ENCODE measurements around the gene DDX31. TPM values are rescaled to one million over a fixed set of nuclear protein-coding genes. Genes with fewer than 3 reads are reported as not detected.

Gene DDX31
- total RNA-seq, 1 experiment from 2014 or later: 25.8 TPM

DNA sequence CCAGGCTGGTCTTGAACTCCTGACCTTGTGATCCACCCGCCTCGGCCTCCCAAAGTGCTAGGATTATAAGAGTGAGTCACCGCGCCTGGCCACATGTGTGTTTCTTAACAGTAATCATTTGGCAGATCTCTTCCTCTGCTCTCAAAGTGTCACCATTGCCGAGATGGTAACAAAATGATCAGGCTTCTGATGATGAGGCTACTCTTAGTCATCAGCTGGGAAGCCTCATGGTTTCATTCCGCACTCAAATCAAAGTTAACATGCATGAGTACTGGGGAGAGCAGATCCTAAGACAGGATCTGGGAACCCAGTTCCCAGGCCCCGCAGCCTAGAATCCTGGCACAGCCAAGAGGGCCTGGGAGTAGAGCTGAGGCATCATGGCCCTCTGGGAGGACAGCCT, 60.0 kb downstream of the DDX31 start (continued):
- no peak for TF ChIP-seq ELF1 (IDR thresholded peaks at IDR 0.05; ENCODE audit: borderline replicate concordance, low read depth)

DNA sequence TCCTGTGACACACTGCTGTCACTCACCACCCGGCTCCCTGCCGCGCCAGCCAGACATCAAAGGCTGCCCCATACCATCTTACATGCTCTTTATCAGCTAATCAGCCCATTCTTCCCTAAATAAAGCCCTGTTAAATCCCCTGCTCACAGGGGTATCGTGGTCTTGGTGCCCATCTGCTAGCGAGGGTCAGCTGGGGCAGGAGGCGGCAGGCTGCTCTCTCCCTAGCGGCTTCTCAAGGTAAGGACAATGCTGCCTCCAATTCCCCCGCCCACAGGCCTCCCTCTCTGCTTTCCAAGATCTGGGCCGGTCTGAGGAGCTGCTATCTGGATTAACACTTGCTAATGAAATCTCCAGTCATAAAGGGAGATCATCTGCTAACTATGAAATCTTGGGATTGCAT, 60.6 kb downstream of the DDX31 start:
- no peak for TF ChIP-seq ELF1 (IDR thresholded peaks at IDR 0.05; ENCODE audit: borderline replicate concordance, low read depth)
- TF ChIP-seq, protein P1, sequence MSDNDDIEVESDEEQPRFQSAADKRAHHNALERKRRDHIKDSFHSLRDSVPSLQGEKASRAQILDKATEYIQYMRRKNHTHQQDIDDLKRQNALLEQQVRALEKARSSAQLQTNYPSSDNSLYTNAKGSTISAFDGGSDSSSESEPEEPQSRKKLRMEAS (IDR thresholded peaks at IDR 0.05): no peak
- DNase-seq (ENCODE audit: low read depth, low spot score) (no peak), ATAC-seq (no peak)
- BruUV-seq (replicated peaks): no TSS peak
- no peaks in the 10 kb centered on the region for H3K9me3 ChIP-seq (ENCODE audit: control insufficient read depth in 1 of 2, insufficient read depth in 1 of 2, low read depth in 1 of 2, low read length in 2 of 2)
- intact Hi-C loops (cut with micrococcal nuclease): no loop called here
- no peak overlapping the region for H3K9ac ChIP-seq (ENCODE audit: low read length)
- no peaks in the 10 kb centered on the region for H3K4me1 ChIP-seq (ENCODE audit: control insufficient read depth in 1 of 2, insufficient read depth in 2 of 2, low read length in 2 of 2)
- peaks cover 27 to 29% of the 10 kb centered on the region in 2 experiments for H3K36me3 ChIP-seq (ENCODE audit: control insufficient read depth in 1 of 2, insufficient read depth in 2 of 2, low read length in 2 of 2)
- H3K79me2 ChIP-seq (ENCODE audit: insufficient read depth, low read length): no peaks in the 10 kb centered on the region
- H3K27me3 ChIP-seq (ENCODE audit: insufficient read depth, low read length): no peaks in the 10 kb centered on the region
- no peak overlapping the region for H3K27ac ChIP-seq (ENCODE audit: low read depth, low read length)
- no peaks in the 10 kb centered on the region for H3K9me2 ChIP-seq (ENCODE audit: insufficient read depth)
- no peak overlapping the region for H3K4me2 ChIP-seq (ENCODE audit: low read length)
- RAD21 ChIA-PET (ENCODE audit: low non-redundant PET in 1 of 2, low total read pairs in 2 of 2, uncharacterized antibody in 2 of 2, unreplicated experiment in 2 of 2): no interaction called here
- CTCF ChIA-PET: no interaction called here
- no peaks in the 10 kb centered on the region for H4K20me1 ChIP-seq (ENCODE audit: insufficient read depth)
- POLR2A ChIA-PET: no interaction called here
- H2AFZ ChIP-seq (ENCODE audit: low read depth, low read length, poor library complexity, severe bottlenecking): no peak overlapping the region
- H3K4me3 ChIP-seq (replicated peaks in 1 of 2; ENCODE audit: low read depth in 1 of 2, low read length in 2 of 2): no peak overlapping the region

DNA sequence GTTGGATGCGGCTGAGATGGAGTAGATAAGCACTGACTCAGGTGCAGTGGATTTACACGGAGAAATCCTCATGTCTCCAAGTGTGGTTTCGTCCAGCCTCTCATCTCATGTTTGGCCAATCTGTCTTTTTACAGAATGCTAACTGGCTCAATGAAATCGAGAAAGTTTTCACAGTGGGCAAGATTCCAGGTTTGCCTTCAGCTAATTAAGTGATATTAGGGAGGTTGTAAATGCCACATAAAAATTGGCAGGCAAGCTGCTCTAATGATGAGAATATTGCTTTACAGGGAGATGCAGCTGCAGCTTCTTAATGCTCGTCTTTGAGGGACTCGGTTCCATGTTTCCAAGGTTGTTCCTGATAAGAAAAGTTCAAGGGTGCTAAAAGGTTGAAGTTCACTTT, 63.7 kb downstream of the DDX31 start:
- TF ChIP-seq, protein P2, sequence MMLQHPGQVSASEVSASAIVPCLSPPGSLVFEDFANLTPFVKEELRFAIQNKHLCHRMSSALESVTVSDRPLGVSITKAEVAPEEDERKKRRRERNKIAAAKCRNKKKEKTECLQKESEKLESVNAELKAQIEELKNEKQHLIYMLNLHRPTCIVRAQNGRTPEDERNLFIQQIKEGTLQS (IDR thresholded peaks at IDR 0.05): no peak
- no peak for TF ChIP-seq POLR2A (IDR thresholded peaks at IDR 0.05; ENCODE audit: borderline replicate concordance, extremely low read depth, insufficient read depth, insufficient read length)
- intact Hi-C loops (cut with micrococcal nuclease): no loop called here
- H3K27me3 ChIP-seq (ENCODE audit: insufficient read depth, low read length): no peaks in the 10 kb centered on the region
- BruUV-seq (replicated peaks): no TSS peak
- H4K20me1 ChIP-seq (ENCODE audit: insufficient read depth): no peaks in the 10 kb centered on the region
- no peak overlapping the region for H3K9ac ChIP-seq (ENCODE audit: low read length)
- RAD21 ChIA-PET (ENCODE audit: low non-redundant PET in 1 of 2, low total read pairs in 2 of 2, uncharacterized antibody in 2 of 2, unreplicated experiment in 2 of 2): no interaction called here
- no peak overlapping the region for H3K27ac ChIP-seq (ENCODE audit: low read depth, low read length)
- no peaks in the 10 kb centered on the region for H3K4me1 ChIP-seq (ENCODE audit: control insufficient read depth in 1 of 2, insufficient read depth in 2 of 2, low read length in 2 of 2)
- no peak overlapping the region for H2AFZ ChIP-seq (ENCODE audit: low read depth, low read length, poor library complexity, severe bottlenecking)
- DNase-seq (ENCODE audit: low read depth, low spot score) (no peak), ATAC-seq (no peak)
- peaks cover 12 to 17% of the 10 kb centered on the region in 2 experiments; a peak in 3 of 4 replicates for H3K36me3 ChIP-seq (ENCODE audit: control insufficient read depth in 1 of 2, insufficient read depth in 2 of 2, low read length in 2 of 2)
- no peaks in the 10 kb centered on the region for H3K9me2 ChIP-seq (ENCODE audit: insufficient read depth)
- H3K9me3 ChIP-seq (ENCODE audit: control insufficient read depth in 1 of 2, insufficient read depth in 1 of 2, low read depth in 1 of 2, low read length in 2 of 2): no peaks in the 10 kb centered on the region
- CTCF ChIA-PET: no interaction called here
- POLR2A ChIA-PET: no interaction called here
- no peaks in the 10 kb centered on the region for H3K79me2 ChIP-seq (ENCODE audit: insufficient read depth, low read length)
- no peak overlapping the region for H3K4me2 ChIP-seq (ENCODE audit: low read length)
- no peak overlapping the region for H3K4me3 ChIP-seq (replicated peaks in 1 of 2; ENCODE audit: low read depth in 1 of 2, low read length in 2 of 2)
